WTC11 (cell line): Measurements from ENCODE around the gene UBR4.

Source experiments
- CTCF ChIP-seq: fragments of 200-600 bp; IDR thresholded peaks from 2 replicates; pipeline ENCODE4 v1.8.0; 2022; ENCODE audit warnings: antibody characterized with exemption
- EMX1 ChIP-seq: fragments of 250-450 bp; sonication (Bioruptor Pico); IDR thresholded peaks from 2 replicates; pipeline ENCODE4 v1.8.0; 2021; ENCODE audit warnings: mild to moderate bottlenecking
- GABPB1 ChIP-seq: sonication (generic); formaldehyde crosslinking; IDR thresholded peaks from 2 replicates; pipeline ENCODE4 v1.8.1; 2023; ENCODE audit warnings: mild to moderate bottlenecking, missing genetic modification reagents

GRCh38 chr1:19033515-19033839 is 176.6 kb downstream of the UBR4 start:
- TF ChIP-seq CTCF (no peak), GABPB1 (CRISPR knock-in tag) (no peak), EMX1 (CRISPR knock-in tag) (no peak)
